Activated T-helper 2 cell treated with anti-CD3 and anti-CD28 coated beads, Interferon-gamma antibody, Interleukin-2, Interleukin-4, amounts not matched to agents 10 μg/mL and 5 μg/mL and 100 μg/mL, durations not matched to agents 14 hours and 24 hours and 36 hours (primary cell): ENCODE data around the gene TRIM72. TPM values are rescaled to one million over a fixed set of nuclear protein-coding genes. Genes with fewer than 3 reads are reported as not detected.
"Not testable (repeated sequence)": the region's sequence is repeated elsewhere in the genome, so short reads cannot be mapped to it uniquely, and the experiment has no call there.

Experiments
- DNase-seq: peaks from one replicate; pipeline ENCODE4 v3.0.0; 2021; ENCODE audit warnings: low spot score
- H3K27ac Mint-ChIP-seq: one replicate; pipeline ENCODE4 v1.8.0; 2021; ENCODE audit warnings: mixed read lengths
- H3K27me3 Mint-ChIP-seq: one replicate; pipeline ENCODE4 v1.8.0; 2021; ENCODE audit warnings: low read depth, mixed read lengths
- H3K36me3 Mint-ChIP-seq: one replicate; pipeline ENCODE4 v1.8.0; 2021; ENCODE audit warnings: low read depth, mixed read lengths
- H3K4me1 Mint-ChIP-seq: one replicate; pipeline ENCODE4 v1.8.0; 2021; ENCODE audit warnings: low read depth, mixed read lengths
- H3K4me3 Mint-ChIP-seq: one replicate; pipeline ENCODE4 v1.8.0; 2021; ENCODE audit warnings: low read depth, mild to moderate bottlenecking, moderate library complexity, mixed read lengths
- H3K9me3 Mint-ChIP-seq: one replicate; pipeline ENCODE4 v1.8.0; 2021; ENCODE audit warnings: mixed read lengths
- intact Hi-C: fragments of 100-400 bp; cut with micrococcal nuclease; formaldehyde crosslinking; loops from one replicate; pipeline ENCODE4 v1.15.1; 2023
- total RNA-seq: library from RNA; stranded (reverse); gene quantifications from 2 replicates; pipeline ENCODE4 v1.2.3, GENCODE V29; 2022

Gene TRIM72
- total RNA-seq: 0.11 TPM in 1 of 2 replicates, not detected in the other

- Mint-ChIP-seq H3K4me3 (no peak within 1 kb of the TSS), H3K4me1 (peaks cover 15% of the 10 kb centered on the region), H3K9me3 (no peaks in the 10 kb centered on the region), H3K36me3 (no peaks in the 10 kb centered on the region), H3K27me3 (peaks cover 38% of the 10 kb centered on the region), H3K27ac (peak within 1 kb of the TSS; percentile 34)
- no peak for DNase-seq
- intact Hi-C loops: no loop called here
Observed at GRCh38 chr16:31213877-31214707, at the start of gene TRIM72. TSS of gene TRIM72 (plus strand) at chr16:31214119. CDS start at chr16:31214739, 620 bp downstream.

- no peak for DNase-seq
- Mint-ChIP-seq H3K27me3 (no peaks in the 10 kb centered on the region), H3K36me3 (no peaks in the 10 kb centered on the region), H3K27ac (no peak overlapping the region), H3K4me3 (no peak overlapping the region), H3K9me3 (no peaks in the 10 kb centered on the region), H3K4me1 (no peaks in the 10 kb centered on the region)
- intact Hi-C loops: no loop called here
Observed at GRCh38 chr16:31167315-31167714, 46.6 kb upstream of the TRIM72 start.

GRCh38 chr16:31168848-31169247, 45.1 kb upstream of the TRIM72 start:
- intact Hi-C loops: no loop called here
- Mint-ChIP-seq H3K27ac (no peak overlapping the region), H3K36me3 (no peaks in the 10 kb centered on the region), H3K4me1 (no peaks in the 10 kb centered on the region), H3K4me3 (no peak overlapping the region), H3K27me3 (no peaks in the 10 kb centered on the region), H3K9me3 (no peaks in the 10 kb centered on the region)
- no peak for DNase-seq

GRCh38 chr16:31170048-31170447, 43.9 kb upstream of the TRIM72 start:
- not testable (repeated sequence) for H3K4me1 Mint-ChIP-seq

GRCh38 chr16:31177136-31177535, 36.8 kb upstream of the TRIM72 start:
- peak overlapping the region; percentile 67 for H3K27ac Mint-ChIP-seq

More at GRCh38 chr16:31170048-31170447, 43.9 kb upstream of the TRIM72 start:
- H3K27me3 Mint-ChIP-seq, DNase-seq, H3K36me3 Mint-ChIP-seq, H3K4me3 Mint-ChIP-seq, intact Hi-C loops, H3K9me3 Mint-ChIP-seq, H3K27ac Mint-ChIP-seq: not testable (repeated sequence)

GRCh38 chr16:31179219-31179746, 34.6 kb upstream of the TRIM72 start:
- peaks cover 37% of the 10 kb centered on the region for H3K36me3 Mint-ChIP-seq
- no peak for DNase-seq
- intact Hi-C loops: loop anchor here (5.0 kb wide), 1 partner anchor 62 kb away; the partner anchor contains the start of gene KAT8
- H3K4me1 Mint-ChIP-seq: peaks cover 35% of the 10 kb centered on the region
- H3K9me3 Mint-ChIP-seq: no peaks in the 10 kb centered on the region
- H3K27ac Mint-ChIP-seq: peak overlapping the region; percentile 95
- peak overlapping the region; percentile 98 for H3K4me3 Mint-ChIP-seq
- no peaks in the 10 kb centered on the region for H3K27me3 Mint-ChIP-seq

More at GRCh38 chr16:31177136-31177535, 36.8 kb upstream of the TRIM72 start:
- peak; percentile 47 for DNase-seq
- Mint-ChIP-seq H3K27me3 (no peaks in the 10 kb centered on the region), H3K4me3 (peak overlapping the region; percentile 6), H3K36me3 (peaks cover 16% of the 10 kb centered on the region), H3K4me1 (peaks cover 15% of the 10 kb centered on the region), H3K9me3 (no peaks in the 10 kb centered on the region)
- intact Hi-C loops: loop anchor here (5.0 kb wide), 1 partner anchor 60 kb away; the partner anchor contains the start of gene KAT8

GRCh38 chr16:31179747-31180459, 34.0 kb upstream of the TRIM72 start, which contains the start of gene FUS:
TSS of gene FUS (plus strand) at chr16:31180139. CDS start at chr16:31180215, 76 bp downstream.
- Mint-ChIP-seq H3K27ac (peak within 1 kb of the TSS; percentile 95), H3K36me3 (peaks cover 42% of the 10 kb centered on the region), H3K4me3 (peak within 1 kb of the TSS; percentile 98), H3K4me1 (peaks cover 38% of the 10 kb centered on the region), H3K27me3 (no peaks in the 10 kb centered on the region), H3K9me3 (no peaks in the 10 kb centered on the region)
- peak; percentile 88 for DNase-seq
- intact Hi-C loops: loop anchor here (1.0 to 10.0 kb wide), 5 partner anchors 38 to 275 kb away; partner anchors contain the start of genes ARMC5, KAT8, SETD1A and ZNF646

- no peaks in the 10 kb centered on the region for H3K9me3 Mint-ChIP-seq
- intact Hi-C loops: loop anchor here (10.0 kb wide), 2 partner anchors 226 to 274 kb away; partner anchors contain the start of genes ARMC5 and SETD1A
- peak; percentile 38 for DNase-seq
- peak overlapping the region; percentile 98 for H3K4me3 Mint-ChIP-seq
- no peaks in the 10 kb centered on the region for H3K27me3 Mint-ChIP-seq
- peaks cover 50% of the 10 kb centered on the region for H3K4me1 Mint-ChIP-seq
- peak overlapping the region; percentile 95 for H3K27ac Mint-ChIP-seq
- peaks cover 56% of the 10 kb centered on the region for H3K36me3 Mint-ChIP-seq
Observed at GRCh38 chr16:31181102-31181830, 32.7 kb upstream of the TRIM72 start.

- Mint-ChIP-seq H3K4me1 (peaks cover 54% of the 10 kb centered on the region), H3K27ac (peak overlapping the region; percentile 19), H3K27me3 (no peaks in the 10 kb centered on the region), H3K4me3 (peak overlapping the region; percentile 98), H3K36me3 (peaks cover 67% of the 10 kb centered on the region), H3K9me3 (no peaks in the 10 kb centered on the region)
- intact Hi-C loops: loop anchor here (10.0 kb wide), 2 partner anchors 228 to 272 kb away; partner anchors contain the start of genes ARMC5 and SETD1A
- DNase-seq: no peak
Observed at GRCh38 chr16:31182391-31182790, 31.5 kb upstream of the TRIM72 start.

- DNase-seq: no peak
- Mint-ChIP-seq H3K4me1 (peaks cover 59% of the 10 kb centered on the region), H3K4me3 (peak overlapping the region; percentile 98)
Observed at GRCh38 chr16:31183432-31184428, 30.2 kb upstream of the TRIM72 start.

GRCh38 chr16:31184888-31185287, 29.0 kb upstream of the TRIM72 start:
- H3K36me3 Mint-ChIP-seq: peaks cover 92% of the 10 kb centered on the region
- no peaks in the 10 kb centered on the region for H3K9me3 Mint-ChIP-seq
- no peaks in the 10 kb centered on the region for H3K27me3 Mint-ChIP-seq
- peak overlapping the region; percentile 23 for H3K4me3 Mint-ChIP-seq
- H3K4me1 Mint-ChIP-seq: peaks cover 64% of the 10 kb centered on the region
- intact Hi-C loops: loop anchor here (10.0 kb wide), 2 partner anchors 230 to 270 kb away; partner anchors contain the start of genes ARMC5 and SETD1A
- H3K27ac Mint-ChIP-seq: no peak overlapping the region
- no peak for DNase-seq

More at GRCh38 chr16:31183432-31184428, 30.2 kb upstream of the TRIM72 start:
- intact Hi-C loops: loop anchor here (10.0 kb wide), 2 partner anchors 229 to 271 kb away; partner anchors contain the start of genes ARMC5 and SETD1A
- Mint-ChIP-seq H3K9me3 (no peaks in the 10 kb centered on the region), H3K27ac (peak overlapping the region; percentile 31), H3K27me3 (no peaks in the 10 kb centered on the region), H3K36me3 (peaks cover 81% of the 10 kb centered on the region)
